Ovary (tissue), 3 donors: ENCODE measurements around the gene ANKRD22.

Experiments used
- CTCF ChIP-seq, 3 donors: fragments of 450-650 bp in 2 of 3; fragments of 200-600 bp in 1 of 3; IDR thresholded peaks; one replicate each; pipeline versions ENCODE4 v1.5.1 to v1.8.0; 2016 to 2022; ENCODE audit warnings: antibody characterized with exemption in 3 of 3, mild to moderate bottlenecking in 1 of 3
- POLR2A ChIP-seq: fragments of 450-650 bp; IDR thresholded peaks from one replicate; pipeline ENCODE4 v1.6.1; 2017; ENCODE audit warnings: antibody characterized with exemption, mild to moderate bottlenecking, moderate library complexity
- donor health status: DM: no; HTN: no; CAD: no.

DNA sequence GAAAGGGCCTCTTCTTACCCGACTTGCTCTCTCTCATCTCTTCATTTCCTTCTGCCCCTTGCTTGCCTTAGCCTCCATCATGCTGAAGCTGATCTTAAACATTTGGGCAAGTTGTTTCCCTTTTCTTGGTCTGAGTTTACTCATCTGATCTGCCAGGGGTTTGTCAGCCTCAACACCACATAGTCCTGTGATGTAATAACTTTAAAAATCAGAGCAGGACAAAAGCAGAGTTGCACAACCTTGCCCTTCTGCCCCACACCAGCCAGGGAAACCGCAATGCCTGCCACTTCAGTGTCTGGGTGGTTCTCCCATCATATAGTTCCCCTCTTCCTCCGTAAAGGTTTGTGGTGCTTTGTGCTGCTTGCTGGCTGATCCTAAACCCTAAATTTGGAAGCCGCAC lies 59.0 kb downstream of the ANKRD22 start:
- TF ChIP-seq CTCF (IDR thresholded peaks at IDR 0.05): no peak
- no peak for TF ChIP-seq POLR2A
